DND-41 (cell line): ENCODE measurements around the gene BIN2.

Experiments
- ATAC-seq: fragments of 200-7000 bp; cut with Tn5 transposase; 3 replicates; pipeline ENCODE4 v1.9.1; 2021; ENCODE audit warnings: low read depth; ENCODE audit not compliant: insufficient read depth
- DNase-seq: peaks from one replicate; pipeline ENCODE4 v3.0.0-alpha.2; 2020
- H2AFZ ChIP-seq: 2 replicates; pipeline ENCODE4 v1.6.0; 2012; ENCODE audit warnings: low read depth, low read length
- H3K27ac ChIP-seq: 2 replicates; pipeline ENCODE4 v1.5.1; 2012; ENCODE audit warnings: low read length, inconsistent platforms
- H3K27me3 ChIP-seq: fragments of 200-600 bp; sonication (generic); 2 replicates; pipeline ENCODE4 v1.6.0; 2012; ENCODE audit warnings: low read length, mild to moderate bottlenecking, inconsistent platforms; ENCODE audit not compliant: insufficient read depth, poor library complexity
- H3K36me3 ChIP-seq: 2 replicates; pipeline ENCODE4 v1.5.1; 2012; ENCODE audit warnings: low read length, inconsistent platforms; ENCODE audit not compliant: insufficient read depth
- H3K4me1 ChIP-seq: 2 replicates; pipeline ENCODE4 v1.5.1; 2012; ENCODE audit warnings: mild to moderate bottlenecking, low read length; ENCODE audit not compliant: insufficient read depth
- H3K4me2 ChIP-seq: 2 replicates; pipeline ENCODE4 v1.6.0; 2012; ENCODE audit warnings: mild to moderate bottlenecking, moderate library complexity, low read length, inconsistent platforms; ENCODE audit not compliant: insufficient read depth
- H3K4me3 ChIP-seq, 2 experiments: fragments of 200-600 bp in 1 of 2; shearing (Covaris generic) in 1 of 2; 2 replicates each; pipeline ENCODE4 v1.5.1; 2012 to 2016; ENCODE audit warnings: inconsistent platforms in 2 of 2, low read length in 2 of 2, mild to moderate bottlenecking in 2 of 2, low read depth in 1 of 2, moderate library complexity in 1 of 2
- H3K79me2 ChIP-seq: 2 replicates; pipeline ENCODE4 v1.6.0; 2012; ENCODE audit warnings: low read length, inconsistent platforms; ENCODE audit not compliant: insufficient read depth
- H3K9ac ChIP-seq: 2 replicates; pipeline ENCODE4 v1.6.0; 2012; ENCODE audit warnings: low read depth, mild to moderate bottlenecking, inconsistent platforms, low read length, moderate library complexity
- H3K9me3 ChIP-seq: 2 replicates; pipeline ENCODE4 v1.5.1; 2012; ENCODE audit warnings: low read length, moderate library complexity, mild to moderate bottlenecking, inconsistent platforms; ENCODE audit not compliant: insufficient read depth, severe bottlenecking
- H4K20me1 ChIP-seq: 2 replicates; pipeline ENCODE4 v1.6.0; 2012; ENCODE audit warnings: low read length; ENCODE audit not compliant: insufficient read depth
- EZH2 ChIP-seq: IDR thresholded peaks from 3 replicates; pipeline ENCODE4 v1.6.1; 2012; ENCODE audit warnings: borderline replicate concordance, low read depth, mild to moderate bottlenecking, moderate library complexity, low read length, inconsistent platforms; ENCODE audit not compliant: severe bottlenecking
- TF ChIP-seq, protein P1 (sequence below): IDR thresholded peaks from 2 replicates; pipeline ENCODE4 v1.5.1; 2012; ENCODE audit warnings: borderline replicate concordance, low read length, moderate library complexity, mild to moderate bottlenecking; ENCODE audit not compliant: poor library complexity, severe bottlenecking; ENCODE audit errors: extremely low read depth

Gene BIN2

DNA sequence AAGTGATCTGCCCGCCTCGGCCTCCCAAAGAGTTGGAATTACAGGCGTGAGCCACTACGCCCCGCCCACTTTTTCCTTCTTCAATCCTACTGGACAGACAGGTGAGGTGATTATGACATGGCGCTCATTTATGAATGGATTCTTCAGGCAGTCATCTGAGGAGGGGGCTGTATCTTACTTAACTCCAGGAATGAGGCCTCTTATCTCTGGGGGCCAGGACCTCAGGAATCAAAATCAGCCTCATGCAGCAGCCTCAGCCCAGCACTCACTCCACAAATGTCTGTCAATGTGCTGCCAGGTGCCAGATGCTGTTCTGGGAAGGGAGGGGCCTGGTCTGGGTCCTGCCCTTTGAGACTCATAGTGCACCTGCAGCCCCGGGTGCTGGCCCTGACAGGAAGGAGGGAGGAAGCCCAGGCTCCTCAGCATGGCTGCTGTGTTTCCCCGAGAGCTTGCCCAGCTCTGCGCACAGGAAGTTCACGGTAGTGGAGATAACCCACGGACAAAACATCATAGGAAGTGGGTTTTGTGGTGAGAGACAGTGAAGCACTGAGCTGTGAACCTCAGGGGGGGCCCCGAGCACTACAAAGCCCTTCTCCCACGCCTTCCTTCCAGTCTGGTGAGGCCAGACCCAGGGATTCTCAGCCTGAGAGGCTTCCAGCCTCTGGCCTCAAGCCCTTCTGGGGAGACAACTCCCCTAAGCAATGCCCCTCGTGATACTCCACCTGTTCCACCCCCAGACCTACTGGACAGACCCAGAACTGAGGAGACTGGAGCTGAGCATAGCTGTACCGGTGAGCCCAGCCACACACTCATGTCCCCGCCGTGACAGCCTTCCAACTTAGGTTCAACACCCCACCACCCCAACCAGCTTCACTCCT, 44.9 kb upstream of the BIN2 start:
- TF ChIP-seq, protein P1, sequence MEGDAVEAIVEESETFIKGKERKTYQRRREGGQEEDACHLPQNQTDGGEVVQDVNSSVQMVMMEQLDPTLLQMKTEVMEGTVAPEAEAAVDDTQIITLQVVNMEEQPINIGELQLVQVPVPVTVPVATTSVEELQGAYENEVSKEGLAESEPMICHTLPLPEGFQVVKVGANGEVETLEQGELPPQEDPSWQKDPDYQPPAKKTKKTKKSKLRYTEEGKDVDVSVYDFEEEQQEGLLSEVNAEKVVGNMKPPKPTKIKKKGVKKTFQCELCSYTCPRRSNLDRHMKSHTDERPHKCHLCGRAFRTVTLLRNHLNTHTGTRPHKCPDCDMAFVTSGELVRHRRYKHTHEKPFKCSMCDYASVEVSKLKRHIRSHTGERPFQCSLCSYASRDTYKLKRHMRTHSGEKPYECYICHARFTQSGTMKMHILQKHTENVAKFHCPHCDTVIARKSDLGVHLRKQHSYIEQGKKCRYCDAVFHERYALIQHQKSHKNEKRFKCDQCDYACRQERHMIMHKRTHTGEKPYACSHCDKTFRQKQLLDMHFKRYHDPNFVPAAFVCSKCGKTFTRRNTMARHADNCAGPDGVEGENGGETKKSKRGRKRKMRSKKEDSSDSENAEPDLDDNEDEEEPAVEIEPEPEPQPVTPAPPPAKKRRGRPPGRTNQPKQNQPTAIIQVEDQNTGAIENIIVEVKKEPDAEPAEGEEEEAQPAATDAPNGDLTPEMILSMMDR: no peak
- TF ChIP-seq EZH2: no peak
- peak overlapping the region in 1 of 2 experiments; percentile 35; a peak in 2 of 4 replicates for H3K4me3 ChIP-seq
- H3K36me3 ChIP-seq: peaks cover 63% of the 10 kb centered on the region
- no peak overlapping the region for H2AFZ ChIP-seq
- peak overlapping the region; percentile 60 for H3K4me2 ChIP-seq
- ATAC-seq (peak; percentile 94), DNase-seq (peak; percentile 99)
- no peaks in the 10 kb centered on the region for H3K27me3 ChIP-seq
- H3K9ac ChIP-seq: peak overlapping the region; percentile 52
- H4K20me1 ChIP-seq: no peaks in the 10 kb centered on the region; the same call in 1 of the 2 replicates
- no peaks in the 10 kb centered on the region for H3K9me3 ChIP-seq
- H3K79me2 ChIP-seq: no peaks in the 10 kb centered on the region
- peak overlapping the region; percentile 96 for H3K27ac ChIP-seq
- peaks cover 45% of the 10 kb centered on the region for H3K4me1 ChIP-seq

DNA sequence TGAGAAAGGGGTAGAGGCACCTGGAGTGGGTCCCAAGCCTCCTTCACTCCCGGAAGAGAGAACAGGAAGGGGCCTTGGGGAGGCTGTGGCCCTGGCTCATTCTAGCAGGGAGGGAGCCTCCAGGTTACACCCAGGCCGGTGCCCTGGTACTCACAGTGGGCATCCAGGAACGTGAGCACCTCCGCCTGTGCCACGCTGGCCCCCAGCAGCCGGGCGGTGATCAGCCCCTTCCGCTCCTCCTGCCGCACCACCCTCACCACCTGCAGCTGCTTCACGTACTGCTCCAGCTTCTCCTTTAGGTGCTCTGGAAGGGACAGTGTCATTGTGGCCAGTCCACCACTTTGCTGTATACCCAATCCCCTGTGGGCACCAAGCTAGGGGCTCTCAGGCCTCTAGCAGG, 41.3 kb upstream of the BIN2 start:
- peaks cover 30% of the 10 kb centered on the region for H3K4me1 ChIP-seq
- ATAC-seq (no peak), DNase-seq (no peak)
- H3K9ac ChIP-seq: no peak overlapping the region
- no peak overlapping the region for H2AFZ ChIP-seq
- H3K79me2 ChIP-seq: no peaks in the 10 kb centered on the region
- H3K4me3 ChIP-seq: no peak overlapping the region
- H3K27me3 ChIP-seq: no peaks in the 10 kb centered on the region
- H3K4me2 ChIP-seq: no peak overlapping the region
- no peaks in the 10 kb centered on the region for H3K9me3 ChIP-seq
- peak overlapping the region; percentile 46 for H3K27ac ChIP-seq
- TF ChIP-seq, protein P1: no peak
- TF ChIP-seq EZH2: no peak
- H3K36me3 ChIP-seq: peaks cover 68% of the 10 kb centered on the region
- H4K20me1 ChIP-seq: no peaks in the 10 kb centered on the region; the same call in 1 of the 2 replicates

DNA sequence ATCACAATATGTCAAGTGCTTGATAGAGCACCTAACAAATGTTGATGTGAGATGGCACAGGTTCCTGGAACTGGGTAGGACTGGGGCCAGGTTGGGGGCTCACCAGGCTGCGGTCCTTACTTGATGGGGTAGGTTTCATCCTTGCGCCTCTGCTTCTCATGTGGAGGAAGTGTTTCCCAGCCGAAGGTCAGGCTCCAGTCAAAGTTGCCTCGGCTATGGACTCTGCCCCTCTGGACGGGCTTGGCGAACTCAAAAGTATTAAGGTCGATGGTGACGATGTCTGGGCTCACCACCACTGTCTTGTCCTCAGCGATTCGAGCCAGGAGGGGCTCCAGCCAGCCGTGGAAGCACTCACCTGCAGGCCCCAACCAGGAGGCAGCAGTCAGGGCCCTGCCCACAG, 40.0 kb upstream of the BIN2 start:
- H3K4me1 ChIP-seq: peaks cover 17% of the 10 kb centered on the region
- no peak overlapping the region for H3K4me3 ChIP-seq
- H3K27ac ChIP-seq: no peak overlapping the region
- peaks cover 80% of the 10 kb centered on the region for H3K36me3 ChIP-seq
- no peaks in the 10 kb centered on the region for H4K20me1 ChIP-seq
- no peaks in the 10 kb centered on the region for H3K9me3 ChIP-seq
- no peaks in the 10 kb centered on the region for H3K79me2 ChIP-seq
- H3K9ac ChIP-seq: no peak overlapping the region
- TF ChIP-seq EZH2: no peak
- TF ChIP-seq, protein P1: no peak
- ATAC-seq (no peak), DNase-seq (no peak)
- no peaks in the 10 kb centered on the region for H3K27me3 ChIP-seq
- no peak overlapping the region for H3K4me2 ChIP-seq
- H2AFZ ChIP-seq: no peak overlapping the region
